ENCODE results near the gene TM9SF1.

GRCh38 chr14:24172261-24172860 is 22.9 kb downstream of the TM9SF1 start:
- TF ChIP-seq FOXA1 (IDR thresholded peaks at IDR 0.05) (no peak), FOXM1 (IDR thresholded peaks at IDR 0.05; ENCODE audit: borderline replicate concordance) (no peak), SP1 (IDR thresholded peaks at IDR 0.05) (no peak), TARDBP (IDR thresholded peaks at IDR 0.05) (no peak), SUZ12 (IDR thresholded peaks at IDR 0.05) (no peak), BHLHE40 (IDR thresholded peaks at IDR 0.05; ENCODE audit: borderline replicate concordance) (no peak), HDGF (IDR thresholded peaks at IDR 0.05; ENCODE audit: borderline replicate concordance) (no peak), CTBP1 (IDR thresholded peaks at IDR 0.05; ENCODE audit: borderline replicate concordance) (no peak), LEF1 (IDR thresholded peaks at IDR 0.05; ENCODE audit: borderline replicate concordance) (no peak), ZNF384 (IDR thresholded peaks at IDR 0.05) (no peak), ELF4 (IDR thresholded peaks at IDR 0.05) (no peak), ARNT (IDR thresholded peaks at IDR 0.05) (no peak)
